ENCODE measurements around the gene DMPK.
A peak's percentile ranks its signal among the peaks of the same experiment; 100 is the strongest.
"Not testable (repeated sequence)": the region's sequence is repeated elsewhere in the genome, so short reads cannot be mapped to it uniquely, and the experiment has no call there.

DMPK gene

DNA sequence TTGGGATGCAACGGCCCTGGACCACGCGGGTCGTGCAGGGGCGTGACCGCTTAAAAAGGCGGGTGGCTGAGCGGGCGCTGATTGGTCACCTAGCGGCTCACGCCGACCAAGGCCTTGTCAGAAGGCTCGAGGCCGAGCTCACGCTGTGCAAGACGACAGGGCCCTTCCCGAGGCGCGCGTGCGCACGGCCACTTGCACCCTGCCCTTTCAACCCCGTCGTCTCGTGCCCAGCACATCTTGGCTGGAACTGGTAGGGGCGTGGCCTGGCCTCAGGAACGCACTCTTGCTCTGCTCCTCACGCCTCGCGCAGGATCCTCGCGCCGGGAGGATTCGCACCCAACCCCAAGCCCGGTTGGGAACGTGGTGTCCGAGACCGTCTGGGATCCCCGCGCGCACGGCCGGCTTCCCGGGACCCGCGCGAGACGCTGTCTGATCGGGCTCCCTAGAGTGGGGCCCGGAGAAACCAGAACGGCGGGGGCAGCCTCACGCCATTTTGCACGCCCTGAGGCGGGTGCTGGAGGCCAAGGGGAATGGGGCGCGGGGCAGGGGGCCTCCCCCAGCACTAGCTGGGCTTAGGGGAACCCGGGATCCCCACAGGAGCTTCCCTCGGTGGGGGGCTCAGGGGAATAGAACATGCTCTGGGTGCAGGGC is 49.0 kb downstream of the DMPK start, which contains the start of gene MEIOSIN:
TSS of gene MEIOSIN (plus strand) at position 280 of the 651 bp plus-strand sequence. CDS start 1,938 bp downstream, outside the sequence.
- no peak for DNase-seq

GRCh38 chr19:45730368-45731288 is 51.7 kb downstream of the DMPK start, which contains the start of gene FBXO46:
FBXO46 (minus strand) TSS chr19:45730896; CDS start chr19:45713495, 17,401 bp downstream.
- DNase-seq, result peak; percentile 98

DNA sequence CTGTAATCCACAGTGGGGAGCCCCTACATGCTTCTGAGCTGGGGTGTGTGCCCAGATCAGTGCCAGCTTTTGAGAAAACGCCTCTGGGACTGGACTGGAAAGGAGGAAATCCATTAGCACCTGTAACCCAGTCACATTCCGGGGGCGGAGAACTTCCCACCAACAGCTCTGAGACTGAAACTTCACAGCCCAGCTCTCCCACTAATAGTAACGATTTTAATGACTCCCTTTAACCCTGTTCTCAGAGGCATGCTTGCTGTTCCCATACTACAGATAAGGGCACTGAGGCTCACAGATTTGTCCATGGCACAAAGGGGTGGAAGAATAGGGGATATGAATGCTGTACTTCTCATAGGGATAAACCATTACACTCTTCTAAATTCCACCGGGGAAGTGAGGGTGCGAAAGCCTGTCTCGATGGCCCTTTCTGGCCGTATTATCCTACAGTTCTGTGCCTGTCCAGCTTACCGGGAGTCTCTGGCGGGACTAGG is 52.4 kb downstream of the DMPK start:
- DNase-seq, result peak; percentile 70

GRCh38 chr19:45728683-45729082 is 53.6 kb downstream of the DMPK start:
- DNase-seq, result not testable (repeated sequence)

- not testable (repeated sequence) for DNase-seq
Observed at GRCh38 chr19:45720065-45720464, 62.2 kb downstream of the DMPK start.
